GM08714 (cell line): ENCODE data around the gene F8.
"Not testable (repeated sequence)": the region's sequence is repeated elsewhere in the genome, so short reads cannot be mapped to it uniquely, and the experiment has no call there.

ENCODE experiments used
- H3K4me3 ChIP-seq: fragments of 200-500 bp; sonication (Bioruptor generic); 2 replicates; pipeline ENCODE4 v1.5.1; 2014; ENCODE audit warnings: mild to moderate bottlenecking, low read length, inconsistent platforms
- ZNF274 ChIP-seq: IDR thresholded peaks from 2 replicates; pipeline ENCODE4 v1.6.1; 2012; ENCODE audit warnings: mild to moderate bottlenecking, low read depth, low read length

The F8 gene

GRCh38 chrX:154981116-154981411 lies 41.5 kb downstream of the F8 start:
- H3K4me3 ChIP-seq: peak overlapping the region; percentile 14; the same call in 1 of the 2 replicates
- TF ChIP-seq ZNF274: no peak

- peak overlapping the region; percentile 56; the same call in 1 of the 2 replicates for H3K4me3 ChIP-seq
- no peak for TF ChIP-seq ZNF274
Measured at GRCh38 chrX:154980330-154981115, 42.0 kb downstream of the F8 start.

- H3K4me3 ChIP-seq: no peak overlapping the region
- no peak for TF ChIP-seq ZNF274
Measured at GRCh38 chrX:154979629-154980028, 42.9 kb downstream of the F8 start.

- no peak for TF ChIP-seq ZNF274
- H3K4me3 ChIP-seq: no peak overlapping the region
Measured at GRCh38 chrX:154968353-154968752, 54.2 kb downstream of the F8 start.

- TF ChIP-seq ZNF274: no peak
- no peak overlapping the region for H3K4me3 ChIP-seq
Measured at GRCh38 chrX:154967603-154968002, 54.9 kb downstream of the F8 start.

GRCh38 chrX:154961947-154962346 lies 60.6 kb downstream of the F8 start:
- TF ChIP-seq ZNF274: no peak
- H3K4me3 ChIP-seq: no peak overlapping the region

- not testable (repeated sequence) for H3K4me3 ChIP-seq
Measured at GRCh38 chrX:154955799-154956198, 66.7 kb downstream of the F8 start.

GRCh38 chrX:154939265-154939664 lies 83.3 kb downstream of the F8 start:
- H3K4me3 ChIP-seq: not testable (repeated sequence)

- H3K4me3 ChIP-seq: not testable (repeated sequence)
Measured at GRCh38 chrX:154924771-154925170, 97.8 kb downstream of the F8 start.

- peak overlapping the region; percentile 44; the same call in 1 of the 2 replicates for H3K4me3 ChIP-seq
- no peak for TF ChIP-seq ZNF274
Measured at GRCh38 chrX:154918060-154918483, 104.5 kb downstream of the F8 start.

- no peak for TF ChIP-seq ZNF274
- H3K4me3 ChIP-seq: no peak overlapping the region
Measured at GRCh38 chrX:154914052-154914451, 108.5 kb downstream of the F8 start.

- H3K4me3 ChIP-seq: not testable (repeated sequence)
Measured at GRCh38 chrX:154910528-154910927, 112.0 kb downstream of the F8 start.

GRCh38 chrX:154910048-154910447 lies 112.5 kb downstream of the F8 start:
- not testable (repeated sequence) for H3K4me3 ChIP-seq

- no peak overlapping the region for H3K4me3 ChIP-seq
- no peak for TF ChIP-seq ZNF274
Measured at GRCh38 chrX:154908821-154909220, 113.7 kb downstream of the F8 start.

GRCh38 chrX:154902408-154902807 lies 120.1 kb downstream of the F8 start:
- no peak for TF ChIP-seq ZNF274
- no peak overlapping the region for H3K4me3 ChIP-seq

- TF ChIP-seq ZNF274: no peak
- no peak overlapping the region for H3K4me3 ChIP-seq
Measured at GRCh38 chrX:154900323-154900722, 122.2 kb downstream of the F8 start.

- H3K4me3 ChIP-seq: no peak overlapping the region
- no peak for TF ChIP-seq ZNF274
Measured at GRCh38 chrX:154892296-154892695, 130.2 kb downstream of the F8 start.
